Measurements from ENCODE around the gene PBX2.
"Not testable (repeated sequence)": the region's sequence is repeated elsewhere in the genome, so short reads cannot be mapped to it uniquely, and the experiment has no call there.

Gene PBX2

DNA sequence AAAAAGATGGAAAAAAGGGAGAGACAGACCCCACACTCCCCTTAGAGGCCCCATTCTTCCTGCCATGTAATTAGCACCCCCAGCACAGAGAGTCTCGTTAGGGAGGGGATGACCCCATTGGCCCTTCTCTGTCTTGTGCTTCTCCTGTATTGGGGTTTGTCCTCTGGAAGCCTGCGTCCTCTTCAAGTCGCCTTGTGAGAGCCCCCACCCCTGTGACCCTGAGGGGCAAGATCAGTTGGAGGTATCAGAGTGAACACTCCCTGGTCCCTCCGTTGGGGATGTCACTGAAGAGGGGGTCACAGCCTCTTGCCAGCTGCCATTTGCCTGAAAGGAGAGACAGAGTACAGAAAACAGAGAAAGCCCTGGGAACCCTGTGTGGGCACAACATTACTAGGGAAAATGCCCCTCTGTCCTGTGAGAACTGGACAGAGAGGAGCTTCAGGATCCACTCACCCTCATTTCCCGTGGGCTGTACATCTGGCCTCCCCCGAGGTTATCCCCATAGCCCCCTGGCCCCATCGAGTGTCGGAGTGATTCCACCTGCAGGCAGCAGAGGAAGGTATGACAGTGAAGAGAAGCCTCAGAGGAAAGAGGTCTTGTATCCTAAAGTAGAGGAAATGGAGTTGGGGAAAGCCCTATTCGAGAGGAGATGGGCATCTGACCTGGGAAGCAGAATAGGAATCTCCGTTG, 3.7 kb downstream of the PBX2 start:
- not testable (repeated sequence) for DNase-seq

DNA sequence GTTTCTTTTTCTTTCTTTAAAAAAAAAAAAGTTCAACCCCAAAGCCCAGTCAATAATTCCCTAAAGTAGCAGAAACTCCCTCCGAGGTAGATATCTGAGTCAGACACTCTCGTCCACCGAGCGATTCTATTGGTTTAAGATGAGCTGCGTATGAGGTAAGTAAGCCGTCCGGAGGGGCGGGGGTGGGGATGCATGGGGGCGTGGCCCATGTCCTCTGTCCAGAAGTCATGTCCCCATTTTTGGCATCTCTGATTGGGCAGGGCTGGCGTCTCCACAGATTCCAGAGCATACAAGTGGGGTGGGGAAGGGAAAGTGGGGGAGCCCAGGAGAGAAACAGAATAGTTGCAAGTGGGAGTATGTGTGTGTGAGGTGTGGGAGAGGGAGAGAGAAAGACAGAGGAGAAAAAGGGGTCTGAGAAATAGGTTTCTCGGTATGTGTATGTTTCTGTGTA, 4.3 kb downstream of the PBX2 start:
- peak; percentile 79 for DNase-seq

DNA sequence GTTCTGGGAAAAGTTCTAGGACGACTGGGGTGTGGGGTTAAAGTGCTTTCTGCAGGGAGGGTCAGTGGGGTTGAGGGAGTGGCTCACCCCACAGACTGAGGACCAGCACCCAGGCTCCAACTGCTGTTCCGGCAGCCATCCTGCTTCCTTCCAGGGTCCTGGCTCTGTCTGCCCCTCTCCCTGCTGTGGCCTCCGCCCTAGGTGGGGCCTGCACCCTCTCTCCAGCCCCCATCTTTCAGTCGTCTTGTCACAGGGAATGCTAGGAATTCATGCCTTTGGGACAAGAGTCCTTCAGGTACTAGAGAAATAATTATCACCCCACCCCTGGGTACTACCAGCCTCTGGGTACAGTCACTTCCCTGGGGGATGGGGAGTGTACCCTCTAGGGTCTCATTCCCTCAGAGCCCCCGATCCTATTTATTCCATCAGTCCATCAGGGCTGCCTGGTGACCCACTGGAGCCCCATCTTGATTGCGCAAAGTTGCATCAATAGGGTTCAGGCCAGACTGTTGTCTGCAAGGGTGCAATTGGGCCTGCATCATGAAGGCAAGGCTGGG, 5.8 kb downstream of the PBX2 start, which contains the start of gene AGER:
Gene AGER (minus strand): TSS at position 170 of the 557 bp plus-strand sequence. CDS start 31 bp downstream, at position 139.
- no peak for DNase-seq

DNA sequence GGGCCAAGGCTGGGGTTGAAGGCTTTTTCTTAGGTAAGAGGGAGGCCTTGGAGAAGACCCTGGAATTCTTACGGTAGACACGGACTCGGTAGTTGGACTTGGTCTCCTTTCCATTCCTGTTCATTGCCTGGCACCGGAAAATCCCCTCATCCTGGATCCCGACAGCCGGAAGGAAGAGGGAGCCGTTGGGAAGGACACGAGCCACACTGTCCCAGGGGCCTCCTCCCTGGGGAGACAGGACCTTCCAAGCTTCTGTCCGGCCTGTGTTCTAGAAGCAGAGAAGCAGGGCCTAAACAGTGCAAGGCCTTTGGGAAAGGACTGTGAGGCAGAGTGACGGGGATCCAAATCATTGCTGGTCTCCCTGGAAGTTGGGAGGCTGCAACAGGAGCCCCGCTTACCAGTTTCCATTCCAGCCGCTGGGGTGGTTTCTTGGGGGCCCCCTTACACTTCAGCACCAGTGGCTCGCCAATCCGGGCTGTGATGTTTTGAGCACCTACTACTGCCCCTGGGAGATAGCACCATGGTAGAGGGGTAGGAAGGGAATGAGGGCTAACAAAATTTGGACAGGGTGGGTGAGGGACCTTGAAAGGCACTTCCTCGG, 6.4 kb downstream of the PBX2 start:
- no peak for DNase-seq

DNA sequence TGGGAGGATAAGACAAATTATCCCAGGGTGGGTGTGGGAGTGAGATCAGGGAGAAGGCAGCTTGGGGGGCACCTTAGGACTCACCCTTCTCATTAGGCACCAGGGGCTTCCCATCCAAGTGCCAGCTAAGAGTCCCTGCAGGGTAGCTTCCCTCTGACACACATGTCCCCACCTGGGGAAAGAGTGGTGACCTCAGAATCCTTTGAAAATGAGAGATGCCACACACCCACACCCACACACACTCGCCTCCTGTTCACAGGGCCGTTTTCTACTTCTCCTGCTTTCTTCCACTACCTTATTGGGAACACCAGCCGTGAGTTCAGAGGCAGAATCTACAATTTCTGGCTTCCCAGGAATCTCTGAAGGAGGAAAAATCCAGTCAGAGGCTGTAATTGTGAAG, 7.0 kb downstream of the PBX2 start:
- DNase-seq = no peak

DNA sequence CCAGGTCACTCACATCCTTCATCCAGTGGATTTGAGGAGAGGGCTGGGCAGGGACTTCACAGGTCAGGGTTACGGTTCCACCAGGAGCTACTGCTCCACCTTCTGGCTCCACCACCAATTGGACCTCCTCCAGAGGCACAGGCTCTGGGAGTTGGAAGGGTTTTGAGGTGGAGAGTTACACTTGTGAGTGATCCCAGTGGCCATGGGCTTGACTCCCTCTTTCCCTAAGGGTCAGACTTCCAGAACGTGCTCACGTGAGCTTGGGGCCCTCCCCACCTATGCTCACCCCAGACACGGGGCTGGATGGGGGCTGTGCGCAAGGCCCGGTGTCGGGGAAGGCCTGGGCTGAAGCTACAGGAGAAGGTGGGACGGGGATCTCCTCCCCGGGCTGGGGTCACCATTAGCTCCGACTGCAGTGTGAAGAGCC, 7.4 kb downstream of the PBX2 start:
- no peak for DNase-seq

DNA sequence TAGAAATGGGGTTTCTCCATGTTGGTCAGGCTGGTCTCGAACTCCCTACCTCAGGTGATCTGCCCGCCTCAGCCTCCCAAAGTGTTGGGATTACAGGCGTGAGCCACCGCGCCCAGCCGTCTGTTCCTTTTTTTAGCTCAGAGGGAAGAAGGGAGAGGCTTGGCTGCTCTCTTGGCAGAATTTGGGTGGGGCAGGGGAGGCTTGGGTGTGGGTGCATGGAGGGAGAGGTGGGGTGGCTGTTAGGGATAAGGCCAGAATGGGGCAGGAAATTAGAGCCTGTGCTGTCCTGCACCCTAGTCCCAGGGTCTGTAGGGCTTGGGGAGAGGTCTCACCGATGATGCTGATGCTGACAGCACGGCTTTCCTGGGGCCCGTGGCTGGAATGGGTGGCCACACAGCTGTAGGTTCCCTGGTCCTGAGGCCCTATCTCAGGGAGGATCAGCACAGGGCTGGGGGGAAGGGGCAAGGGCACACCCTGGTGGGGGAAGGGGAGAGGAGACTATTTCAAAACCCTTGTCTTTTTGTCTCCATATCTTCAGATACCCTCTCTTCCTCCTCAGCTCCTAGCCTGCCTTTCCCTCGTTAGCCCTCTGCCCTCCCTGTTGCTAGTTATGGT, 8.0 kb downstream of the PBX2 start:
- DNase-seq = no peak

DNA sequence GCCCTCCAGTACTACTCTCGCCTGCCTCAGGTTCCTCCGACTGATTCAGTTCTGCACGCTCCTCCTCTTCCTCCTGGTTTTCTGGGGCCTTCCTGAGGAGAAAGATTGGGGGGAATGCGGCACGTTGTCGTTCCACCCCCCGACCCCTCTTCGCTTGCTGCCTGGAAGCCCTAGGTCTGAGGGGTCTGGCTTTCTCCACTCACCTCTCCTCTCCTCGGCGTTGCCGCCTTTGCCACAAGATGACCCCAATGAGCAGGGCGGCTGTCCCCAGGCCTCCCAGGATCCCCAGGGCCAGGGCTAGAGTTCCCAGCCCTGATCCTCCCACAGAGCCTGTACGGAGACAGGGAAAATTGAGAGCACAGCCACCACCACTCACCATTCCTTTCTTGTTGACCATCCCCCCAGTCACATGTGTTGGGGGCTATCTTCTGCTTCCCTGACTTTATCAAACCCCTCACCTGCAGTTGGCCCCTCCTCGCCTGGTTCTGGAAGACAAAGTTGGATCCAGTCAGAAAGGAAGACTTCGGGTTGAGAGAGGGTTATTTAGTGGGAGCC, 8.8 kb downstream of the PBX2 start:
- DNase-seq = no peak

DNA sequence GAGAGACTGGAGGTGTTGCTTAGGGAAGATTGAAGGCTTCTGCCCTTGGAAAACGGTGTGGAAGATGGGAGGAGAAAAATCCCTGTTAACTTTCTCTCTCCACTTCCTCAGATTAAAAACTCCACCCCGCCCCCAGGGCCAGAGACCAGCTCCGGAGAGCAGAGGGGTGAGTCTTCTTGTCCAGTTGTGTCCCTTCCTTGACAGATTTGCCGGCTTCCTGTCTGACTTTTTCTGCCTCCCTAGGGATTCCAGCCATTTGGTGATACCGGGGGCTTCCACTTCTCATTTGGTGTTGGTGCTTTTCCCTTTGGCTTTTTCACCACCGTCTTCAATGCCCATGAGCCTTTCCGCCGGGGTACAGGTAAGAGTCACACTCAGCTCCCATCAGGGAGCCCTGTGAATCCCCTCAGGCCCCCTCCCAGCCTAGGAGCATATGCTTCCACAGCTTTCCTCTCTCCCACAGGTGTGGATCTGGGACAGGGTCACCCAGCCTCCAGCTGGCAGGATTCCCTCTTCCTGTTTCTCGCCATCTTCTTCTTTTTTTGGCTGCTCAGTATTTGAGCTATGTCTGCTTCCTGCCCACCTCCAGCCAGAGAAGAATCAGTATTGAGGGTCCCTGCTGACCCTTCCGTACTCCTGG, 10.1 kb downstream of the PBX2 start:
- no peak for DNase-seq

DNA sequence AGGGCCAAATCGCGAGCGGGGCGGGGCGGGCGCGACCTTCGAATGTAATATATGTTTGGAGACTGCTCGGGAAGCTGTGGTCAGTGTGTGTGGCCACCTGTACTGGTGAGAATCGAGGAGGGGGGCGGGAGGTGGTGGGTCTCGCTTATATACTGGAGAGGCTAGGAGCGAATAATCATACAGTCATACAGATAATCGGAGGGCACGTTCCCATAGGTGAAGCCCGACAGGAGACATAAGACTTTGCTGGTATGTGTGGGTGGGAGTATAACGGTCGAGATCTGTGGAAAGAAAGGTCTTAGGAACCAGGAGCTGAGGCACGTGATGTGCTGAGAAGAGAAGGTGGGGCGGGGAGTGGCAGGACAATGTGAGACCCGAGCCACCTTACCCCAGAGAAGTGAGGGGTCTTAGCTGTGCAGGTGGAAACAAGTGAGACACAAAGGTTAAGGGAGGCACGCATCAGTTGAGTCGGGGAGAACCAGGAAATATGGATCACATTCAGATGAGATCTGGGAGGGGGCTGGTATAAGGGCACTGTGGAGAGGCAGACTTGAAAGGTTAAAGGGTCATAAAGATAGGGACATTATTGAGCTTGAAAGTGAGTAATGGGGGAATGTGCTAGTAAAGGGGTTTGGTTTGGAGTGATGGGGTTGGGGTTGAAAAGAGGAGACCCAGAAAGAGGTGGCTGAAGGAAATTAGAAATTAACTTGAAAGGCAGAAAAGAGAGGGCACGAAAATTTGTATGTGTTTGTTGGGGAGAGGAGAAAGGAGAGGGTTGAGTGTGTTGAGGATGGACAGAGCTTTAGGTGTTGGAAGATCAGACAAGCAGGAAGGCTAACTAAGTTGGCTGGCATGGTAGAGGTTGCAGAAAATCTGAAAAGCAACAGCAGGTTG, 11.2 kb downstream of the PBX2 start:
- no peak for DNase-seq

DNA sequence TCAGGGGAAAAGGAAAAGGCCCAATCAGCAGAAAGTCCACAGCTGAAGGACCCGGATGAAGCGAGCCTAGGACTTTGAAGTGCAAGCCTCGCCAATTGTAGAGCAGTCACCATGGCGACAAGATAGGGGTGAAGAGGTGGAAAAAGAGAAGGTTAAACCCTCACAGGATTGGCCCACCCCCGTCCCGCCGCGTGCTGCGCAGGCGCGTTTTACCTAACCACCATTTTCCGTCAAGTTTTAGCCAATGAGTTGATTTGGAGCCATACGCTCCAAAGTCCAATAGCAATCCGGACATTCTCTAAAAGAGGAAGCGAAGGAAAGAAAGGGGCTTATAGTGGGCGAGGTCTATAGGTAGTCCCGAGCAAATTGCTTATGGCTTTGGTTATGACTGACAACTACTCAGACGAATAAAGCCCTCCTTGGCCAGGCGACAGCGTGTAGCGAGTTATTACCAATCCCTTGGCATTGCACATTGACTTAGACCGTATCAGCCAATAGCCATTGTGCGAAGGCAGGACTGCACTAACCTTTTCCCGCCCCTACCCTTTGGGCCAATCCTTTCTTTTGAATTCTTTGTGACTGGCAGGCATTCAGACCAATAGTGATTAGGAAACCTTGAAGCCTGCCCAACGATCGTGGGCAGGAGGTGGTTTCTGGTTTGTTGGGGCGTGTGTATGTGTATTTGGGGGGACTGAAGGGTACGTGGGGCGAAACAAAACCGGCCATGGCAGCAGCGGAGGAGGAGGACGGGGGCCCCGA, 12.0 kb downstream of the PBX2 start, which contains the start of gene RNF5:
Gene RNF5 (plus strand): TSS at position 618 of the 759 bp plus-strand sequence. CDS start 107 bp downstream, at position 725.
- DNase-seq = peak; percentile 100

DNA sequence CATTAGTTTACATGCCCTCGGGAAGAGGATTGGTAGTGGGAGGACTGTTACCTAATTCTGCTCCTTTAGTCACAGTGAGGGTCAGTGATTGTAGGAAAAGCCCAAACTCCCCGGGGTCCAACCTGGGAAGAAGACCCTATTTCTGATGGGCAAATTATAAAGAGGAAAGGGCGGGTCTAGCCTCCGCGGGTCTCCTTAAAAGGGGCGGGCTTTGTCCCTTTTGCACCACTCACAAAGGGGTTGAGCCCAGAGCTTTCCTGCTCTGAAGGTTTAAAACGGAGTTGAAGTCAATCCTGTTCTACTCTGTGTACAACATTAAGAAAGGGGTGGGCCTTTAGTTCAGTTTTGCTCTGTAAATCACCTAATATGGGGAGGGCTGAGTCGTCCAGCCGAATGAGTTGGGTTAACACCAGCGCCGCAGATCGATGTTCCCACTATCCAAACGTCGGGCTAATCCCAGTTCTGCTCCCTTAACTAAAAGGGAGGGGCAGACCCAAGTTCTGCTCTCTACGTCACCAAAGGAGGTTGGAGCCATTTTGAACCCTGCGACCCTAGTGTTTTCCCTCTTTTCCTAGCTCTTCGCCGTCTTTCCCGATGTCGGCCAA, 12.7 kb downstream of the PBX2 start:
- DNase-seq = no peak

DNA sequence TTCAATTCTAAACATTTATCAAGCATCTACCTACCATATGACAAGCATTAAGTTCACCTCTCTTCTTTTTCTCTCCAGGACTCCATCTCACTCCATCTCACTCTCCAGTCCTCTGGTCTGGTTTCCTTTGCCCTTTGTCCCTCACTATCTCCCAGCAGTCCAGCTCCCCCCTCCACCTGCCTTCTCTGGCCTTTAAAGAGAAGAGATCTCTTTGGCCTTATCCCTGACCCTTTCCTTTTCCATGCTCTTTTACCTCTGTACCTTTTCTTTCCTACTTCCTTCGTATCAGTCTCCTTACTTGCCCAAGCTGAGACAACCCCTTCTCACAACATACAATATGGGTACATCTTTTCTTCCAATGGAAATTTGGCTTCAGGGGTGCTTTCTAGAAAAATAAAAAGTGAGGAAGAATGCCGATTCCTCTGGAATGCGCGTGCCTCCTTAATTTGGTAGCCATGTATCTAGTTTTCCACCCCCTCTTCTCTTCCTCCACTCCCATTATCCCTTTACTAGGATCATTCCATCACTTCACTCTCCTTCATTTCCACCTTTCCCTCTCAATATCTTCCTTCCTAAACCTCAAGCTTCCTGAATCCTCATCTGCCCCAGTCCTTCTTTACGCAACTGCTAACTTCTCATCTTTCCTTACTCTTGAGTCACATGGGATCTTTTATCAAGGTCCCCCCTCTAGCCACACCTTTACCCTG, 13.4 kb downstream of the PBX2 start:
- no peak for DNase-seq

DNA sequence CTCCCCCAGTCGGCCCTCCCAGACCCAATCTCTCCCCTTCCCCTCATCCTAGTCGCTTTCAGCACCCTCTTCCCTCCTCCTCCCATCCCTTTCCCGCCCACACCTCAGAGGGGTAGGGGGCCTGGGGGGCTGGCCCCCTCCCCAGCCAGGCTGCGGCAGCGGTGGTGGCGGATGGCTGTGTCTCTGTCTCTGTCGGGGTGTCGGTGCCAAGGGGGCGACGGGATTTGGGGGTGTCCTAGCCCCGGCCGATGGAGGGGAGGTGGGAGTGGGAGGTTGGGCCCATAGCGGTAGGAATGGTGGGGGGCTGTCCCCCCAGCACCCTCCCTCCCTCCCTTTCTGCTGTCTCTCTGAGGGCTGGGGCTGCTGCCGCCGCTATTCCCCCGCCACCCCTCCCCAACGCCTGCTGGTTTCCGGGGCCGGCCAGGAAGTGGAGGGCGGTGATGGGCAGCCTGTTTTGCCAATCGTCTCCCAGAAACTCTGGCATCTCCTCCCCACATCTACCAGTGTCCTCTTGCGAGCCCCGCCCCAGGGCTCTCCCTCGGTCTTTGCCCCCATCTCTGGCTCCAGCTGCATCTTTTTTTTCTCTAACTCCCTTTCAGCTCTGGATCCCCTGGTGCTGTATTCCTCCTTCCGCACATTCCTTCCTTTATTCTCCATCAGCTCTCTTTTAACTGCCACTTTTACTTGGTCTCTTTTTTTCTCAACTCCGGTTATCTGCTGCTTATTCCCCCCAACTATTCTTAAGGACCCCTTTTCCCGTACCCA, 14.1 kb downstream of the PBX2 start, which contains the start of gene AGPAT1:
Gene AGPAT1 (minus strand): TSS at position 374 of the 765 bp plus-strand sequence. CDS start 4,588 bp downstream, outside the sequence.
- DNase-seq = peak; percentile 95

DNA sequence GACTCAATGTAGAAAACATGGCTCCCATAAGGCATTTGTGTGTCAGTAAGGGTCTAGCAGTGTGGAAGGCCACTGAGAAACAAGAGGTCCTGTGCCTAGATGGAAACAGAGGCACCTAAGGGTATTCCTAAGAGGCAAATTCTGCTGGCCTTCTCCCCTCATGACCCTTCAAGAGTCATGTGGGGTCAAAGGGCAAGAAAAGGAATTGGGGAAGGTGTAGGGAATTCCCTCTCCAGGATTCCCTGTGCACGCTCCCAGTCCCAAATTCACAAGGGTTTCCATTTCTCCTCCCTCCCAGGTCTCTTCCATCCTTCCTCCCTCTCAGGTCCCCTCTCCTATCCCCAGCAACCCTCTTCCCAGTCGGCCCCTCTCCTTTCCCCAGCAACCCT, 14.7 kb downstream of the PBX2 start:
- no peak for DNase-seq

DNA sequence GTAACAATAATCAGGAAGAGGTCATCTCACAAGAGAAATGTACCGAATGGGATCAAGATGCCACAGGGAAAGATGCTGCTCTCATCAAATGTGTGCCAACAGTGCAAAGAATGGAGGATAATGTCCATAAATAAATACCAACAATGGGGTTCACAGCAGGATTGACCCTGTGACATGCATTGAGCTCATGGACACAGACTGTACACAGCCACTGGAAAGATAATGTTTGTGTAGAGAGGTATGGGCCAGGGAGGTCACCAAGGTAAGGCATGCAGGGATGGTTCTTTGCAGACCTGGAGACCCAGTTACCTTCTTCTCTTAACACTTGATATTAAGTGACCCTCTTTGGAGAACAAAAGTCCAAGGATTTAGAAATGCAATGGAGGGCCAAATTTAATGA, 15.6 kb downstream of the PBX2 start:
- DNase-seq = no peak

DNA sequence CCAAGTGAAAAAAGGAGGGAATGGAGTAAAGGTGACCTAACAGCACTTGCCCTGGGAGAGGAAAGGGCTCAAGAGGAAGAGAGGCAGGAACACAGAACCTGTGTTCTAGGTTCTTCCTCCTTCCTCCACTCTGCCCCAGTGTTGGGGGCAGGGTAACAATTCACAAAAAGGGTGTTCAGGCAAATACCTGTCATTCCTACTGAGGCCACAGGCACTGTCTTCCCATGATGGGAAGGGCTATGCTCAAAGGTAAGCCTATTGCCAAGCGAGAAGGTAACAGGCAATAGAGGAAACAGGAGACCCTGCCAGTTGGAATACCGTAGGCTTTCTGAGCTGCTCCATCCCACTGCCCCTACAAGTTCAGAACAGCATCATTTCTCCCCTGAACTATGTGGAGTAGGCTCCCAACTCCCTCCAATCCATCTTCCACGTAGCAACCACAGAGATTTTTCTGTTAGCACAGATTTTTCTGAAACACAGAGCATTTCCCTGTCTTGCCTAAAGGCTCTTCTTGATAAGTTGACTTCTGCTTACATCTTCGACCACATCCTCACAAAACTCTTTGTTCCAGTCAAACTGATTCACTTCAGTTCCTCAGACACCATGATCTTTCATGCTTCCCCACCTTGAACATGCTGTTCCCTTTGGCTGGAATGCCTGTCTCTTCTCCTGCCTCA, 16.8 kb downstream of the PBX2 start:
- DNase-seq = no peak

DNA sequence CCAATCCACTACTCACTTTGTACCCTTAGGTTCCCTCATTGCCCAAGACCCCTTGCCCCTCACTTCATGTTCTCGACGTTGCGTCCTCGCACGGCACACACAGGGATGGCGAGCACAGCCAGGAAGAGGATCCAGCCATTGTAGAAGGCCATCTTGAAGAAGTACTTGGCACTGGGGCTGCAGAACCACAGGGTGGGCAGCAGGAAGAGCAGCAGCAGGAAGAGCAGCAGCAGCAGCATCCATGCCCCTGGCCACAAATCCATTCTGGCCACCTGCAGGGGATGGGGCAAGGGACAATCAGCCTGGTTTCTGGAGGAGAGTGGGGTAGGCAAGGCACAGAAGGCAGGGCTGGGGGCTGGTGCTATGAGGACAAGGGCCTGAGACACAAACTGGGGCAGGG, 18.8 kb downstream of the PBX2 start:
- DNase-seq = no peak

Measured in inflammatory macrophage treated with lipopolysaccharide for 4 hours (primary cell).